OCI-LY1 (cell line): ENCODE data around the gene SH3D21.

ENCODE experiments used
- H2AFZ ChIP-seq: fragments of 200-600 bp; sonication (generic), shearing (Covaris generic); 2 replicates; pipeline ENCODE4 v1.6.0; 2014; ENCODE audit warnings: antibody characterized with exemption, mild to moderate bottlenecking, low read length
- H3F3A ChIP-seq: fragments of 200-600 bp; sonication (generic), shearing (Covaris generic); 2 replicates; pipeline ENCODE4 v1.6.0; 2014; ENCODE audit warnings: mild to moderate bottlenecking, antibody characterized with exemption, low read length, moderate library complexity; ENCODE audit not compliant: insufficient read depth
- H3K27ac ChIP-seq: fragments of 200-600 bp; sonication (generic); 2 replicates; pipeline ENCODE4 v1.5.1; 2014; ENCODE audit warnings: low read length, mixed run types, mild to moderate bottlenecking, low read depth; ENCODE audit not compliant: poor library complexity, severe bottlenecking
- H3K27me3 ChIP-seq: fragments of 200-600 bp; sonication (generic); 2 replicates; pipeline ENCODE4 v1.6.0; 2014; ENCODE audit warnings: antibody characterized with exemption, mild to moderate bottlenecking, low read length, moderate library complexity; ENCODE audit not compliant: insufficient read depth
- H3K36me3 ChIP-seq: fragments of 200-600 bp; sonication (generic); 2 replicates; pipeline ENCODE4 v1.6.1; 2014; ENCODE audit warnings: mild to moderate bottlenecking, antibody characterized with exemption, low read length, moderate library complexity, mixed read lengths; ENCODE audit not compliant: insufficient read depth
- H3K4me1 ChIP-seq: fragments of 200-600 bp; sonication (generic); 2 replicates; pipeline ENCODE4 v1.5.1; 2014; ENCODE audit warnings: mild to moderate bottlenecking, low read length, moderate library complexity; ENCODE audit not compliant: insufficient read depth, severe bottlenecking
- H3K4me2 ChIP-seq: fragments of 200-600 bp; sonication (generic), shearing (Covaris generic); 2 replicates; pipeline ENCODE4 v1.6.1; 2014; ENCODE audit warnings: low read length
- H3K4me3 ChIP-seq: fragments of 200-600 bp; sonication (generic); 2 replicates; pipeline ENCODE4 v1.5.1; 2014; ENCODE audit warnings: low read length, low read depth, mild to moderate bottlenecking, mixed read lengths; ENCODE audit not compliant: poor library complexity, severe bottlenecking
- H3K79me2 ChIP-seq: fragments of 200-600 bp; shearing (Covaris generic); 2 replicates; pipeline ENCODE4 v1.6.1; 2016; ENCODE audit warnings: mixed run types, low read length, mixed read lengths; ENCODE audit not compliant: insufficient read depth
- H3K9ac ChIP-seq: fragments of 200-600 bp; sonication (generic), shearing (Covaris generic); 2 replicates; pipeline ENCODE4 v1.6.1; 2014; ENCODE audit warnings: mild to moderate bottlenecking, low read length, mixed read lengths
- H3K9me2 ChIP-seq: fragments of 200-600 bp; sonication (generic), shearing (Covaris generic); 2 replicates; pipeline ENCODE4 v1.6.1; 2014; ENCODE audit warnings: low read depth, mild to moderate bottlenecking, low read length, mixed read lengths
- H3K9me3 ChIP-seq: fragments of 200-600 bp; shearing (Covaris generic); 2 replicates; pipeline ENCODE4 v1.6.1; 2014; ENCODE audit warnings: low read length, mixed read lengths
- H4K20me1 ChIP-seq: fragments of 200-600 bp; sonication (generic), shearing (Covaris generic); 2 replicates; pipeline ENCODE4 v1.6.0; 2016; ENCODE audit warnings: mild to moderate bottlenecking, low read length; ENCODE audit not compliant: insufficient read depth
- EZH2 ChIP-seq: fragments of 200-600 bp; sonication (generic), shearing (Covaris generic); IDR thresholded peaks from 2 replicates; pipeline ENCODE4 v1.8.0; 2017; ENCODE audit warnings: borderline replicate concordance, mixed run types, mild to moderate bottlenecking, antibody characterized with exemption, low read length, moderate library complexity, mixed read lengths
- TF ChIP-seq, protein P1 (sequence below): fragments of 200-600 bp; sonication (generic), shearing (Covaris generic); IDR thresholded peaks from 2 replicates; pipeline ENCODE4 v1.5.1; 2017; ENCODE audit warnings: mild to moderate bottlenecking, antibody characterized with exemption, low read length, moderate library complexity, mixed read lengths

The SH3D21 gene

DNA sequence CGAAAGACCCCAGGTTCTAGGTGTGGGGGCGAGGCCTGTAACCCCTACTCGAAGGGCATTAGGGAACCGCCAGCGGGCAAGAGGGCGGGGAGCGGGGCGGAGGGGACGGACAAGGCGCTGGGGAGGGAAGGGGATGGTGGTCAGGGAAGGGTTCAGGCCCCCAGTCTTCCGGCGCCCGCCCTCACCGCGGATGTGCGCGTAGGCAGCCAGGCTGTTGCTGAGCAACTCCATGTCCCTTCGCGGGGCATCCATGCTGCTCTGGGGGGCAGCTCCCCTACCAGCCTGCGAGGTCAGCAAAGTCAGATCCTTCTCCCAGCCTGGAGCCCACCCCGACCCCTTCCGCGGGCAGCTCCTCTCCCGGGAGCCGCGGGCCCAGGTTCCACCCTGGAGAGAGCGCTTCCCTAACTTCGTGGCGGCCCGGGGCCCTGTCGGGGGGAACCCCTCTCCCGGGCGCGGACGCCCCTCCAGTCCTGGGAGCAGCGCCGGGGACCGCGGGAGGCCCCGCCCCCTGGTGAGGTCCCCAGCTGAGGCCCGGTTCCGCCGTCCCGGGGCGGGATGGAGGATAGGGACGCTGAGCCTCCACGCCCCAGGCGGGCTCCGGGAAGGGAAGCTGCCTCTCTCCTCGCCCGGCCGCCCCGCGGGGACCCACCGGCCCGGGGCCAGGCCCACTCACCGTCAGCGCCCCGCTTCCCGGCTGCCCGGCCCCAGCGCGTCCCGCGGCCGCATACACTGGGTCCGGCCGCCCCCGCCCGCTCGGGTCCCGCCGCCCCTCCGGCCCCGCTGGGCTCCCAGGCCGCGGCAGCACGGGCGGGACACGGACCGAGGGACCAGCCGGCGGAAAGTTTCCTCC lies 16.8 kb downstream of the SH3D21 start:
- TF ChIP-seq, protein P1, sequence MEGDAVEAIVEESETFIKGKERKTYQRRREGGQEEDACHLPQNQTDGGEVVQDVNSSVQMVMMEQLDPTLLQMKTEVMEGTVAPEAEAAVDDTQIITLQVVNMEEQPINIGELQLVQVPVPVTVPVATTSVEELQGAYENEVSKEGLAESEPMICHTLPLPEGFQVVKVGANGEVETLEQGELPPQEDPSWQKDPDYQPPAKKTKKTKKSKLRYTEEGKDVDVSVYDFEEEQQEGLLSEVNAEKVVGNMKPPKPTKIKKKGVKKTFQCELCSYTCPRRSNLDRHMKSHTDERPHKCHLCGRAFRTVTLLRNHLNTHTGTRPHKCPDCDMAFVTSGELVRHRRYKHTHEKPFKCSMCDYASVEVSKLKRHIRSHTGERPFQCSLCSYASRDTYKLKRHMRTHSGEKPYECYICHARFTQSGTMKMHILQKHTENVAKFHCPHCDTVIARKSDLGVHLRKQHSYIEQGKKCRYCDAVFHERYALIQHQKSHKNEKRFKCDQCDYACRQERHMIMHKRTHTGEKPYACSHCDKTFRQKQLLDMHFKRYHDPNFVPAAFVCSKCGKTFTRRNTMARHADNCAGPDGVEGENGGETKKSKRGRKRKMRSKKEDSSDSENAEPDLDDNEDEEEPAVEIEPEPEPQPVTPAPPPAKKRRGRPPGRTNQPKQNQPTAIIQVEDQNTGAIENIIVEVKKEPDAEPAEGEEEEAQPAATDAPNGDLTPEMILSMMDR = no peak
- TF ChIP-seq EZH2 = no peak
- no peak overlapping the region; the same call in 1 of the 2 replicates for H3K9ac ChIP-seq

DNA sequence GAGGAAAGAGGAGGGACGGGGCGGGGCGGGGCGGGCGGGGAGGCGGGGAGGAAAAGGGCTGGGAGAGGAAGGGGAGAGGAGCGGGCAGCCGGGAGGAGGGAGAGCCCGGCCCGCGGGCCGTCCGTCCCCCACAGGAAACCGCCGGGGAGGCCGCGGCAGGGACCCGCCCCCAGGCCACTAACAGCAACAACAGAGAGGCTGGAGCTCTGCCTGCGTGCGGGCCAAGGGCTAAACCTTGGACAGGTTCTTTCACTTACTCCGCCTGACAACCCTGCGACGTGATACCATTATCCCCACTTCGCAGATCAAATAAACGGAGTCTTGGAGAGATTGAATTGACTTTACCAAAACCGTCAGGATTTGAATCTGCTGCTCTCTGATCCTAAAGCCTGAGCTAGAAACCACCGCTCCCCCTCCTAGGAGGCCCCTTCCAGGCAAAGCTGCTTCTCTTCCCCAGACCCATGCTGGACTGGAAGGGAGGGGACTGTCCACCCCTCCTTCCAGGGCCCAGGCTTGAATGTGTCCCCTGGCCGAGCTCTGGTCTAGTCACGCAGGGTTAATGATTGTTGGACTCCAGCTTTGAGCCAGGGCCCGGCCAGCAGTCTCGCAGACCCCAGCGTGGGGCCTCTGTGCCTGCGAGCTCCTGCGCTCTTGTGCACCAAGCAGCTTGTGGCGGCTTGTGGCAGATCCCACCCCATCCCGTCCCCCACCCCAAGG lies 17.6 kb downstream of the SH3D21 start, which contains the start of gene EVA1B:
EVA1B (minus strand) TSS at position 10 of the 717 bp plus-strand sequence. CDS start 608 bp downstream, outside the sequence.
- Histone ChIP-seq H3F3A (no peaks in the 10 kb centered on the region), H3K9me2 (no peaks in the 10 kb centered on the region), H3K36me3 (peaks cover 12% of the 10 kb centered on the region; the same call in 1 of the 2 replicates), H3K4me3 (peak within 1 kb of the TSS; percentile 51), H3K9ac (no peak within 1 kb of the TSS; the same call in 1 of the 2 replicates), H4K20me1 (no peaks in the 10 kb centered on the region), H3K9me3 (no peaks in the 10 kb centered on the region), H2AFZ (no peak within 1 kb of the TSS), H3K27me3 (peaks cover 3% of the 10 kb centered on the region; the same call in 1 of the 2 replicates), H3K27ac (no peak within 1 kb of the TSS), H3K79me2 (no peaks in the 10 kb centered on the region), H3K4me1 (peaks cover 35% of the 10 kb centered on the region), H3K4me2 (peak within 1 kb of the TSS; percentile 61)
- TF ChIP-seq, protein P1 = no peak
- no peak for TF ChIP-seq EZH2

More for the DNA sequence above, 16.8 kb downstream of the SH3D21 start:
- Histone ChIP-seq H4K20me1 (no peaks in the 10 kb centered on the region), H3K27me3 (peaks cover 3% of the 10 kb centered on the region; the same call in 1 of the 2 replicates), H3F3A (no peaks in the 10 kb centered on the region), H3K9me3 (no peaks in the 10 kb centered on the region), H3K79me2 (no peaks in the 10 kb centered on the region), H3K4me3 (peak overlapping the region; percentile 51), H3K27ac (no peak overlapping the region), H3K4me1 (peaks cover 35% of the 10 kb centered on the region), H3K9me2 (no peaks in the 10 kb centered on the region), H2AFZ (no peak overlapping the region), H3K36me3 (peaks cover 7% of the 10 kb centered on the region; the same call in 1 of the 2 replicates), H3K4me2 (peak overlapping the region; percentile 61)

DNA sequence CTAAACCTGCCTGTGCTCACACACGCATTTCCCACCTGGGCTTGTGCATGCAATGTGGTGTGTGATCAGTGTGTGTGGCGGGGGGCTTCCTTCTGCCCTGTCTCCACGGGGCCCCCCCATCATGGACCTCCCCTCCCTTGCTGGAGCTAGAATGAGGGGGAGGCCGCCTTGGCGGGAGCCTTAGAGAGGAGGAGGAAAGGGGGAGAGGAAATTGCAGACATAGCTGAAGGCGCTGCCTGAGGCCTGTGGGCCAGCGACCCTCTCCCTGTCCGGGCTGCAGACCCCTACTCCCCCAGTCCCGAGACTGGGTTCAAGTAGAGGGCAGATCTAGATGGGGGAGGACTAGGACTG lies 18.2 kb downstream of the SH3D21 start:
- H3K9ac ChIP-seq = no peak overlapping the region
- no peaks in the 10 kb centered on the region for H3F3A ChIP-seq
- no peaks in the 10 kb centered on the region for H3K9me2 ChIP-seq
- no peaks in the 10 kb centered on the region for H4K20me1 ChIP-seq
- no peak overlapping the region for H3K4me3 ChIP-seq
- H3K9me3 ChIP-seq = no peaks in the 10 kb centered on the region
- H2AFZ ChIP-seq = no peak overlapping the region
- peaks cover 12% of the 10 kb centered on the region; the same call in 1 of the 2 replicates for H3K36me3 ChIP-seq
- H3K4me1 ChIP-seq = peaks cover 38% of the 10 kb centered on the region
- H3K79me2 ChIP-seq = no peaks in the 10 kb centered on the region
- peaks cover 3% of the 10 kb centered on the region; the same call in 1 of the 2 replicates for H3K27me3 ChIP-seq
- no peak for TF ChIP-seq EZH2
- TF ChIP-seq, protein P1 = no peak
- no peak overlapping the region for H3K27ac ChIP-seq
- no peak overlapping the region for H3K4me2 ChIP-seq
